Tibial nerve (tissue), 3 donors: ENCODE measurements around the gene CPB1.

Experiments used
- CTCF ChIP-seq, 5 experiments: fragments of 200-600 bp in 3 of 5; fragments of 450-650 bp in 2 of 5; sonication (generic) in 3 of 5; IDR thresholded peaks; one replicate each; pipeline ENCODE4 v1.5.1; 2016 to 2019; ENCODE audit warnings: antibody characterized with exemption in 5 of 5, mild to moderate bottlenecking in 3 of 5, moderate library complexity in 2 of 5
- POLR2A ChIP-seq, 2 donors: fragments of 450-650 bp; IDR thresholded peaks; one replicate each; pipeline ENCODE4 v1.6.1; 2017; ENCODE audit warnings: antibody characterized with exemption in 2 of 2, mild to moderate bottlenecking in 2 of 2, moderate library complexity in 2 of 2

DNA sequence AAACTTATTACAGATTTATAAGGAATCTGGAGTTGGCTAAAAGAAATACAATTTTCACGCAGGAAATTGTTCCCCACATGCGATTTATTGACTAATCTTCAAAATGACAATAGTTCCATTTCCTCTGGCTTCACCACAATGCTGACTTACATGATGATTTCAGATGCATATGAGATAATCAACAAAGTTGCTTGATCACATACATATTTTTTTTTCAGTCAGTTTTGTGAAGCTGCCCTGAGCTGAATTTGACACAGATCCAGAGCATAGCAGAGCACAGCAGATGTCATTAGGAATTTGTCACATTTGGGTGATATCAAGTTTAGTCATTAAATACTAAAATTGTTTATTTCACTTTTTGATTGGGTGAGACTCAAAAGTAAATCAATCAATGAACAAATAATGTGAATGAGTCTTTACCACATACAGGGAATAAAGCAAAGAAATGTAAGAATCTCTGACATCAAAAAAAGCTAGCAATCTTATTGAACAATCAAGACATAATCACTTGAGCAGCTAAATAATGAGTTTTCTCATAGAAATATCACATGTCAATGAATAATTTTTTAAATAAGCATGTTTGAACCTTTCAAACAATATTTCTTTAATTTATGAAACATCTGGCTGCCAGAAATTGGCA lies 18.3 kb downstream of the CPB1 start:
- TF ChIP-seq CTCF (IDR thresholded peaks at IDR 0.05) (no peak), POLR2A (IDR thresholded peaks at IDR 0.05) (no peak)
